HepG2 (cell line): Measurements from ENCODE around the gene BMF. TPM values are rescaled to one million over a fixed set of nuclear protein-coding genes. Genes with fewer than 3 reads are reported as not detected.

Experiments
- ATAC-seq: fragments of 200-7000 bp; cut with Tn5 transposase; 3 replicates; pipeline ENCODE4 v1.9.1; 2020; ENCODE audit warnings: mild to moderate bottlenecking, moderate library complexity
- BruUV-seq: library from RNA; stranded (reverse); fragments of 400-500 nt; replicated peaks from 2 replicates; lab custom pipeline; 2021; lab: Mats Ljungman, UMichigan
- CTCF ChIA-PET: fragments of 300-600 bp; formaldehyde crosslinking; extraction: SDS; loops from one replicate; lab custom pipeline; 2021; ENCODE audit warnings: low total read pairs, inconsistent platforms, low intra/inter-chr PET ratio; lab: Yijun Ruan, JAX
- POLR2A ChIA-PET: fragments of 350-600 bp; sonication (Branson Sonifier 250); formaldehyde crosslinking; loops from one replicate; lab custom pipeline; 2020; ENCODE audit warnings: antibody characterized with exemption, inconsistent platforms; lab: Yijun Ruan, JAX
- DNase-seq: peaks from one replicate; pipeline ENCODE4 v3.0.0-alpha.2; 2015; ENCODE audit warnings: low spot score
- FAIRE-seq: peaks from 3 replicates; lab custom pipeline; 2011; peaks lifted over from hg19 to GRCh38; lab: Jason Lieb, UNC
- H2AFZ ChIP-seq: one replicate; pipeline ENCODE4 v1.6.1; 2011; ENCODE audit warnings: low read length, inconsistent platforms
- H3K27ac ChIP-seq: fragments of 300-600 bp; 3 replicates; pipeline ENCODE4 v1.8.0; 2011; ENCODE audit warnings: mixed run types, mild to moderate bottlenecking, mixed read lengths, low read length, inconsistent platforms; ENCODE audit not compliant: insufficient read depth; ENCODE audit errors: extremely low read length
- H3K27me3 ChIP-seq, 2 experiments: fragments of 200-600 bp in 1 of 2; 2 replicates in 1 of 2; 3 replicates in 1 of 2; pipeline versions ENCODE4 v1.6.0 to v1.8.0; 2011; ENCODE audit warnings: low read length in 2 of 2, mild to moderate bottlenecking in 2 of 2, moderate library complexity in 2 of 2, inconsistent platforms in 1 of 2; ENCODE audit not compliant: insufficient read depth in 2 of 2, control insufficient read depth in 1 of 2
- H3K36me3 ChIP-seq, 2 experiments: fragments of 200-600 bp in 1 of 2; replicated peaks in 1 of 2; 2 replicates in 1 of 2; 3 replicates in 1 of 2; pipeline versions ENCODE4 v1.5.1 to v1.8.0; 2011; ENCODE audit warnings: low read length in 2 of 2, inconsistent platforms in 1 of 2; ENCODE audit not compliant: insufficient read depth in 2 of 2, control insufficient read depth in 1 of 2
- H3K4me1 ChIP-seq: 2 replicates; pipeline ENCODE4 v1.5.1; 2012; ENCODE audit warnings: low read length, inconsistent platforms; ENCODE audit not compliant: insufficient read depth
- H3K4me2 ChIP-seq: 2 replicates; pipeline ENCODE4 v1.6.0; 2011; ENCODE audit warnings: low read depth, low read length, inconsistent platforms
- H3K4me3 ChIP-seq, 3 experiments: fragments of 200-600 bp in 1 of 3; sonication (generic), shearing (Covaris generic) in 1 of 3; replicated peaks in 1 of 3; 2 replicates each; pipeline ENCODE4 v1.5.1; 2011 to 2016; ENCODE audit warnings: low read length in 3 of 3, inconsistent platforms in 2 of 3, low read depth in 2 of 3, mild to moderate bottlenecking in 2 of 3, control low read depth in 1 of 3, mixed read lengths in 1 of 3; ENCODE audit not compliant: insufficient read depth in 1 of 3
- H3K79me2 ChIP-seq: one replicate; pipeline ENCODE4 v1.6.1; 2011; ENCODE audit warnings: low read length, inconsistent platforms; ENCODE audit not compliant: insufficient read depth
- H3K9ac ChIP-seq: 2 replicates; pipeline ENCODE4 v1.6.0; 2011; ENCODE audit warnings: mild to moderate bottlenecking, low read depth, low read length, inconsistent platforms; ENCODE audit not compliant: insufficient read depth
- H3K9me3 ChIP-seq: 2 replicates; pipeline ENCODE4 v1.5.1; 2012; ENCODE audit warnings: mild to moderate bottlenecking, low read length
- H4K20me1 ChIP-seq: 2 replicates; pipeline ENCODE4 v1.6.0; 2011; ENCODE audit warnings: inconsistent platforms, mild to moderate bottlenecking, low read length, moderate library complexity; ENCODE audit not compliant: insufficient read depth
- ATF7-NPFF ChIP-seq: sonication (generic); formaldehyde crosslinking; IDR thresholded peaks from 2 replicates; pipeline ENCODE4 v1.8.1; 2023; ENCODE audit warnings: mild to moderate bottlenecking, low read depth, missing genetic modification reagents, moderate library complexity
- ETV5 ChIP-seq: IDR thresholded peaks from 2 replicates; pipeline ENCODE4 v1.6.1; 2018; ENCODE audit warnings: missing biosample characterization, missing genetic modification reagents, inconsistent platforms, borderline replicate concordance
- NR1H2 ChIP-seq: sonication (generic); formaldehyde crosslinking; IDR thresholded peaks from 2 replicates; pipeline ENCODE4 v1.8.1; 2022; ENCODE audit warnings: low read depth, missing genetic modification reagents, borderline replicate concordance
- SATB2 ChIP-seq: sonication (generic); formaldehyde crosslinking; IDR thresholded peaks from 2 replicates; pipeline ENCODE4 v1.5.0; 2020; ENCODE audit warnings: missing genetic modification reagents
- TBP ChIP-seq: sonication (generic); formaldehyde crosslinking; IDR thresholded peaks from 2 replicates; pipeline ENCODE4 v1.5.0; 2020; ENCODE audit warnings: missing genetic modification reagents
- TMF1 ChIP-seq: sonication (generic); formaldehyde crosslinking; IDR thresholded peaks from 2 replicates; pipeline ENCODE4 v1.8.1; 2022; ENCODE audit warnings: low read depth, missing genetic modification reagents
- ZBTB7A ChIP-seq: sonication (generic); formaldehyde crosslinking; IDR thresholded peaks from 2 replicates; pipeline ENCODE4 v1.8.0; 2022; ENCODE audit warnings: mild to moderate bottlenecking, missing genetic modification reagents
- ZC3H4 ChIP-seq: sonication (generic); formaldehyde crosslinking; IDR thresholded peaks from 2 replicates; pipeline ENCODE4 v1.4.0; 2020; ENCODE audit warnings: missing genetic modification reagents, borderline replicate concordance
- ZNF274 ChIP-seq: sonication (generic); formaldehyde crosslinking; IDR thresholded peaks from 2 replicates; pipeline ENCODE4 v1.5.1; 2020; ENCODE audit warnings: mild to moderate bottlenecking, missing genetic modification reagents
- ZNF83 ChIP-seq: sonication (generic); formaldehyde crosslinking; IDR thresholded peaks from 2 replicates; pipeline ENCODE4 v1.4.0; 2020; ENCODE audit warnings: missing genetic modification reagents, mild to moderate bottlenecking, borderline replicate concordance
- WGBS: methylation state at CpG from one replicate; pipeline ENCODE4 v1.1.6; 2017; ENCODE audit warnings: low lambda C conversion rate; 5-methylcytosine and 5-hydroxymethylcytosine counted together
- in situ Hi-C: cut with HindIII; loops from 2 replicates; pipeline ENCODE4 v1.10.0; 2017; ENCODE audit warnings: low pct_unique_long_range_greater_than_20kb; ENCODE audit not compliant: extremely low pct_ligation_motif_present
- intact Hi-C: fragments of 100-400 bp; cut with micrococcal nuclease; formaldehyde crosslinking; loops from one replicate; pipeline ENCODE4 v1.10.0; 2022; ENCODE audit not compliant: unreplicated experiment
- polyA plus RNA-seq, 8 experiments: library from polyadenylated mRNA; depleted of rRNA in 3 of 8; stranded (reverse) in 7 of 8; unstranded in 1 of 8; fragments of >200 nt; fragmentation: Illumina TruSeq in 4 of 8; extraction: Trizol in 4 of 8; gene quantifications; 2 replicates each; pipeline versions ENCODE4 v1.2.1 to v1.2.3, GENCODE V29; 2011 to 2016; ENCODE audit warnings: low read depth in 4 of 8, missing spikeins in 1 of 8, mixed read lengths in 1 of 8; ENCODE audit not compliant: insufficient read depth in 1 of 8
- total RNA-seq, 5 experiments: library from RNA; depleted of rRNA; stranded (reverse); fragments of >200 nt; fragmentation: Illumina TruSeq; extraction: Trizol; gene quantifications; 2 replicates each; pipeline ENCODE4 v1.2.3, GENCODE V29; 2016; ENCODE audit warnings: low read depth in 1 of 5
- TF ChIP-seq, protein P1 (sequence below): sonication (generic); formaldehyde crosslinking; IDR thresholded peaks from 2 replicates; pipeline ENCODE4 v1.5.0; 2020; ENCODE audit warnings: missing genetic modification reagents
- TF ChIP-seq, protein P2 (sequence below): sonication (generic); formaldehyde crosslinking; conservative IDR thresholded peaks from 2 replicates; pipeline ENCODE4 v1.8.0; 2022; ENCODE audit warnings: low read depth, missing genetic modification reagents
- TF ChIP-seq, protein P3 (sequence below): sonication (generic); formaldehyde crosslinking; IDR thresholded peaks from 2 replicates; pipeline ENCODE4 v1.8.1; 2023; ENCODE audit warnings: missing genetic modification reagents, mild to moderate bottlenecking, borderline replicate concordance
- TF ChIP-seq, protein P4 (sequence below): sonication (generic); formaldehyde crosslinking; IDR thresholded peaks from 2 replicates; pipeline ENCODE4 v1.5.0; 2020; ENCODE audit warnings: mild to moderate bottlenecking, missing genetic modification reagents
- TF ChIP-seq, protein P5 (sequence below), 2 experiments: fragments of 450-650 bp in 1 of 2; sonication (generic) in 1 of 2; formaldehyde crosslinking; IDR thresholded peaks; 2 replicates each; pipeline versions ENCODE4 v1.5.0 to v1.8.0; 2020 to 2022; ENCODE audit warnings: mild to moderate bottlenecking in 1 of 2, missing genetic modification reagents in 1 of 2

BMF gene
- total and polyA plus RNA-seq, 2 of the 13 experiments (the other 11 are each of a cell fraction or from before 2014, with no cell fraction given): 8.7 to 15.9 TPM

DNA sequence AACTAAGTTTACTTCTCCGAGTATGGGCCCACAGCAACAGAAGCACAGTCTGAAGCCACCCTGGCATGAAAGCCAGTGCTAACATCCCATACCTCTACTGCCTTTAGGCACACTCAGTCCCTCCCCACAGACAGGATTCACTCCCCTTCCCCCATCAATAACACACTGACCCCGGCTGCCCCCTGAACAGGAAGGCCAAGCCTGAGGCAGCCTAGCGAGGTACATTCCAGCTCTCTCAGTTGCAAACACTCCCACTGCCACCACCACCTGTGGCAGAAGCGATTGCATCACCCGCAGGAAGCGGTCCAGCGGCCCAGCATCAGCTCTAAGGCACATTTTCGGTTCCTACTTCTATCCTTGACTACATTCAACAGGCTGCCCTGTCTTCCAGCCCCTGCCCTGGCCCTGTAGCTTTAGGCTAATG, 7.0 kb upstream of the BMF start:
- FAIRE-seq: peak; percentile 65
- Histone ChIP-seq H3K4me3 (peak overlapping the region in 1 of 3 experiments; percentile 27; a peak in 1 of 6 replicates), H3K27ac (no peak overlapping the region), H2AFZ (no peak overlapping the region), H3K79me2 (no peaks in the 10 kb centered on the region), H3K27me3 (no peaks in the 10 kb centered on the region), H3K36me3 (no peaks in the 10 kb centered on the region), H4K20me1 (no peaks in the 10 kb centered on the region), H3K9me3 (no peaks in the 10 kb centered on the region), H3K4me2 (peak overlapping the region; percentile 52), H3K9ac (no peak overlapping the region), H3K4me1 (peaks cover 39% of the 10 kb centered on the region)
- no TSS peak for BruUV-seq
- ChIA-PET CTCF (no interaction called here), POLR2A (interaction anchor here (1.0 to 14.1 kb wide), 3 partner anchors 8 to 34 kb away, joined by 3 to 371 read pairs (median 4); no protein-coding TSS in a partner anchor)
- peak; percentile 54 for DNase-seq
- peak; percentile 74 for ATAC-seq
- in situ Hi-C loops: no loop called here
- WGBS: 4% methylated on average over 8 of the region's 8 CpGs
- intact Hi-C loops: no loop called here
- no peak for TF ChIP-seq ZC3H4 (CRISPR knock-in tag)
- TF ChIP-seq ZBTB7A (CRISPR knock-in tag): no peak
- TF ChIP-seq TMF1 (CRISPR knock-in tag): no peak
- TF ChIP-seq, protein P1, sequence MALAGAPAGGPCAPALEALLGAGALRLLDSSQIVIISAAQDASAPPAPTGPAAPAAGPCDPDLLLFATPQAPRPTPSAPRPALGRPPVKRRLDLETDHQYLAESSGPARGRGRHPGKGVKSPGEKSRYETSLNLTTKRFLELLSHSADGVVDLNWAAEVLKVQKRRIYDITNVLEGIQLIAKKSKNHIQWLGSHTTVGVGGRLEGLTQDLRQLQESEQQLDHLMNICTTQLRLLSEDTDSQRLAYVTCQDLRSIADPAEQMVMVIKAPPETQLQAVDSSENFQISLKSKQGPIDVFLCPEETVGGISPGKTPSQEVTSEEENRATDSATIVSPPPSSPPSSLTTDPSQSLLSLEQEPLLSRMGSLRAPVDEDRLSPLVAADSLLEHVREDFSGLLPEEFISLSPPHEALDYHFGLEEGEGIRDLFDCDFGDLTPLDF (CRISPR knock-in tag): no peak
- TF ChIP-seq, protein P2, sequence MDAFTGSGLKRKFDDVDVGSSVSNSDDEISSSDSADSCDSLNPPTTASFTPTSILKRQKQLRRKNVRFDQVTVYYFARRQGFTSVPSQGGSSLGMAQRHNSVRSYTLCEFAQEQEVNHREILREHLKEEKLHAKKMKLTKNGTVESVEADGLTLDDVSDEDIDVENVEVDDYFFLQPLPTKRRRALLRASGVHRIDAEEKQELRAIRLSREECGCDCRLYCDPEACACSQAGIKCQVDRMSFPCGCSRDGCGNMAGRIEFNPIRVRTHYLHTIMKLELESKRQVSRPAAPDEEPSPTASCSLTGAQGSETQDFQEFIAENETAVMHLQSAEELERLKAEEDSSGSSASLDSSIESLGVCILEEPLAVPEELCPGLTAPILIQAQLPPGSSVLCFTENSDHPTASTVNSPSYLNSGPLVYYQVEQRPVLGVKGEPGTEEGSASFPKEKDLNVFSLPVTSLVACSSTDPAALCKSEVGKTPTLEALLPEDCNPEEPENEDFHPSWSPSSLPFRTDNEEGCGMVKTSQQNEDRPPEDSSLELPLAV (CRISPR knock-in tag): no peak
- TF ChIP-seq, protein P3, sequence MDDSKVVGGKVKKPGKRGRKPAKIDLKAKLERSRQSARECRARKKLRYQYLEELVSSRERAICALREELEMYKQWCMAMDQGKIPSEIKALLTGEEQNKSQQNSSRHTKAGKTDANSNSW (CRISPR knock-in tag): no peak
- TF ChIP-seq ETV5 (CRISPR knock-in tag): peak; percentile 78
- TF ChIP-seq SATB2 (CRISPR knock-in tag): no peak
- no peak for TF ChIP-seq ZNF274 (CRISPR knock-in tag)
- TF ChIP-seq ZNF83: no peak
- TF ChIP-seq NR1H2: no peak
- no peak for TF ChIP-seq ATF7-NPFF
- TF ChIP-seq, protein P4, sequence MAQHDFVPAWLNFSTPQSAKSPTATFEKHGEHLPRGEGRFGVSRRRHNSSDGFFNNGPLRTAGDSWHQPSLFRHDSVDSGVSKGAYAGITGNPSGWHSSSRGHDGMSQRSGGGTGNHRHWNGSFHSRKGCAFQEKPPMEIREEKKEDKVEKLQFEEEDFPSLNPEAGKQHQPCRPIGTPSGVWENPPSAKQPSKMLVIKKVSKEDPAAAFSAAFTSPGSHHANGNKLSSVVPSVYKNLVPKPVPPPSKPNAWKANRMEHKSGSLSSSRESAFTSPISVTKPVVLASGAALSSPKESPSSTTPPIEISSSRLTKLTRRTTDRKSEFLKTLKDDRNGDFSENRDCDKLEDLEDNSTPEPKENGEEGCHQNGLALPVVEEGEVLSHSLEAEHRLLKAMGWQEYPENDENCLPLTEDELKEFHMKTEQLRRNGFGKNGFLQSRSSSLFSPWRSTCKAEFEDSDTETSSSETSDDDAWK: no peak
- TF ChIP-seq TBP (CRISPR knock-in tag): no peak
- TF ChIP-seq, protein P5, sequence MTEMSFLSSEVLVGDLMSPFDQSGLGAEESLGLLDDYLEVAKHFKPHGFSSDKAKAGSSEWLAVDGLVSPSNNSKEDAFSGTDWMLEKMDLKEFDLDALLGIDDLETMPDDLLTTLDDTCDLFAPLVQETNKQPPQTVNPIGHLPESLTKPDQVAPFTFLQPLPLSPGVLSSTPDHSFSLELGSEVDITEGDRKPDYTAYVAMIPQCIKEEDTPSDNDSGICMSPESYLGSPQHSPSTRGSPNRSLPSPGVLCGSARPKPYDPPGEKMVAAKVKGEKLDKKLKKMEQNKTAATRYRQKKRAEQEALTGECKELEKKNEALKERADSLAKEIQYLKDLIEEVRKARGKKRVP (CRISPR knock-in tag; IDR thresholded peaks at IDR 0.05): peak; percentile 41 to 98; a peak in 3 of 4 replicates
